ENCODE measurements around the gene ALDOC.

DNA sequence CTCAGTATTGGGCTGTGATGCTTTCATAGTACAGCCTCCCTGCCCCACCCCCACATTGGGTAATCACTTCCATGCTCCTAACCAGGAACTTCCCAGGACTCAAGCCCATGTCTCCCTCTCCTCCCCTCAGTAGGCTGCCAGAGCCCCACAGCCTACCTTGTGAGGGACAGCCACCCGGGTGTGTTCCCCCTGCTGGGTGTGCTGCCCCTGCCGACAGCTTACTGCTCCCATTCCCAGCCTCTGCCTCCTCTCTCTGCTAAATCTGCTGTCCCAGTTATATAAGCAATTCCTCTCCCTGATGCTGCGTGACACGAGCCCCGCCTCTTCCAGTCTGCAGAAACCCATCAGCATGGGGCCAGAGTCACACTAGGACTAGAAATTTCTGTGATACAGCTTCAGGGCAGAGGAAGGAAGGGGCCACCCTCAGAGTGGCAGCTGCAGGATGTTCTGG is 37.3 kb upstream of the ALDOC start, which contains the start of gene RSKR:
- TF ChIP-seq TBL1XR1 (IDR thresholded peaks at IDR 0.05; ENCODE audit: low read depth, low read length) (no peak), BHLHE40 (IDR thresholded peaks at IDR 0.05; ENCODE audit: borderline replicate concordance in 1 of 2, low read depth in 2 of 2, low read length in 1 of 2) (no peak)
- TF ChIP-seq, protein P1, sequence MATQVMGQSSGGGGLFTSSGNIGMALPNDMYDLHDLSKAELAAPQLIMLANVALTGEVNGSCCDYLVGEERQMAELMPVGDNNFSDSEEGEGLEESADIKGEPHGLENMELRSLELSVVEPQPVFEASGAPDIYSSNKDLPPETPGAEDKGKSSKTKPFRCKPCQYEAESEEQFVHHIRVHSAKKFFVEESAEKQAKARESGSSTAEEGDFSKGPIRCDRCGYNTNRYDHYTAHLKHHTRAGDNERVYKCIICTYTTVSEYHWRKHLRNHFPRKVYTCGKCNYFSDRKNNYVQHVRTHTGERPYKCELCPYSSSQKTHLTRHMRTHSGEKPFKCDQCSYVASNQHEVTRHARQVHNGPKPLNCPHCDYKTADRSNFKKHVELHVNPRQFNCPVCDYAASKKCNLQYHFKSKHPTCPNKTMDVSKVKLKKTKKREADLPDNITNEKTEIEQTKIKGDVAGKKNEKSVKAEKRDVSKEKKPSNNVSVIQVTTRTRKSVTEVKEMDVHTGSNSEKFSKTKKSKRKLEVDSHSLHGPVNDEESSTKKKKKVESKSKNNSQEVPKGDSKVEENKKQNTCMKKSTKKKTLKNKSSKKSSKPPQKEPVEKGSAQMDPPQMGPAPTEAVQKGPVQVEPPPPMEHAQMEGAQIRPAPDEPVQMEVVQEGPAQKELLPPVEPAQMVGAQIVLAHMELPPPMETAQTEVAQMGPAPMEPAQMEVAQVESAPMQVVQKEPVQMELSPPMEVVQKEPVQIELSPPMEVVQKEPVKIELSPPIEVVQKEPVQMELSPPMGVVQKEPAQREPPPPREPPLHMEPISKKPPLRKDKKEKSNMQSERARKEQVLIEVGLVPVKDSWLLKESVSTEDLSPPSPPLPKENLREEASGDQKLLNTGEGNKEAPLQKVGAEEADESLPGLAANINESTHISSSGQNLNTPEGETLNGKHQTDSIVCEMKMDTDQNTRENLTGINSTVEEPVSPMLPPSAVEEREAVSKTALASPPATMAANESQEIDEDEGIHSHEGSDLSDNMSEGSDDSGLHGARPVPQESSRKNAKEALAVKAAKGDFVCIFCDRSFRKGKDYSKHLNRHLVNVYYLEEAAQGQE (IDR thresholded peaks at IDR 0.05; ENCODE audit: low read depth, low read length) = no peak
